ENCODE results near the gene PRR3.
A peak's percentile ranks its signal among the peaks of the same experiment; 100 is the strongest.
"Not testable (repeated sequence)": the region's sequence is repeated elsewhere in the genome, so short reads cannot be mapped to it uniquely, and the experiment has no call there.

The PRR3 gene

DNA sequence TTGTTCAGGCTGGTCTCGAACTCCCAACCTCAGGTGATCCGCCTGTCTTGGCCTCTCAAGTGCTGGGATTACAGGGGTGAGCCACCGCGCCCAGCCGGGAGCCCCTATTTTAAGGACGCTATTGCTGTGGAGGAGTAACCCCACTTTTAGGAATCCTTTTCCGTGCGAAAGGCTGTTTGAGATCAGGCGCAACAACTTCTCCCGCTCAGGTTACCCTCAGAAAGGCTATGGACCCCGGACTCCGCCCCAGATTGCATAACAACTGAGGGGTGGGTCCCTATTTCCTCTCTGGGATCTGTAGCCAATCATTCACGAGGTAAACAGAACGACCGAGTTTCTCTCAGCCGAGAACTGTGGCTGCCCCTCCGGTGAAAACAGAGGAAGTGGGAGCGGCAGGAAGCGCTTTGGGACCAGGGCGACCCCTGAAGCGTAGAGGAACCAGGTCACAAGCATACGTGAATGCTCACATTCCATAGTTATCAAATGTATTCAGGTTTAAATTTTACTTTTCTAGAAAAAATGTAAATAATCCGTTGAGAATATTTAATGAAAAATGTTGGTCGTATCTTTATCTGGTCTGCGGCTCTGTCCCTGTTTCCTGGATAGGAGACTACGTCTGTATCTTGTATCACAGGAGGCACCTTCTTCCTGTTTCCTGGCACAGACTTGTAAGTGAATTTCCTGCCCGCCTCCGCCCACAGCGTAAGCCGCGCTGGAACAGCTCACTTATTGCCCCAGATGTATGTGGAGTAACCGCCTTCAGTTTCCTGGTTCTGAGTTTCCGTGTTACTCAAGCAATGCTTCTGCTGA lies 40.9 kb upstream of the PRR3 start:
- H3K27me3 ChIP-seq (ENCODE audit: insufficient read depth, low read length) = no peaks in the 10 kb centered on the region
- H2AFZ ChIP-seq (ENCODE audit: insufficient read depth, low read length, poor library complexity) = peak overlapping the region; percentile 75
- H4K12ac ChIP-seq (ENCODE audit: low read depth, low read length) = peak overlapping the region; percentile 11
- H2BK120ac ChIP-seq (ENCODE audit: insufficient read depth, low read length, poor library complexity) = peak overlapping the region; percentile 8
- H3K9me3 ChIP-seq (ENCODE audit: insufficient read depth, low read depth, low read length) = peaks cover 5% of the 10 kb centered on the region
- no peak overlapping the region for H3K23ac ChIP-seq (ENCODE audit: low read length)
- DNase-seq = peak; percentile 97 to 98
- no peaks in the 10 kb centered on the region for H3K36me3 ChIP-seq (ENCODE audit: control insufficient read depth in 1 of 2, insufficient read depth in 2 of 2, low read length in 2 of 2)
- H3K4ac ChIP-seq (ENCODE audit: low read depth, low read length) = no peak overlapping the region
- H3K79me2 ChIP-seq (ENCODE audit: control insufficient read depth, insufficient read depth, low read length, poor library complexity) = no peaks in the 10 kb centered on the region
- peak overlapping the region; percentile 59 for H3K27ac ChIP-seq (ENCODE audit: low read depth, low read length)
- H3K18ac ChIP-seq (ENCODE audit: low read length) = no peak overlapping the region
- H3K79me1 ChIP-seq (ENCODE audit: low read length) = peaks cover 8% of the 10 kb centered on the region
- peak overlapping the region; percentile 53 for H4K91ac ChIP-seq (ENCODE audit: low read depth, low read length)
- peak overlapping the region; percentile 27 for H2BK5ac ChIP-seq (ENCODE audit: low read depth, low read length, poor library complexity)
- H3K4me1 ChIP-seq (ENCODE audit: control insufficient read depth in 1 of 2, insufficient read depth in 2 of 2, low read length in 2 of 2) = peaks cover 8 to 9% of the 10 kb centered on the region in 2 experiments
- H3K4me3 ChIP-seq (ENCODE audit: low read depth, low read length) = peak overlapping the region; percentile 62
- peak overlapping the region; percentile 87 for H4K8ac ChIP-seq (ENCODE audit: low read depth, low read length)
- H3K4me2 ChIP-seq (ENCODE audit: low read length) = peak overlapping the region; percentile 81
- H2BK12ac ChIP-seq (ENCODE audit: low read length) = no peak overlapping the region
- no peak overlapping the region for H3K9ac ChIP-seq (ENCODE audit: low read length)
- WGBS (ENCODE audit: extremely low coverage, insufficient coverage, insufficient read length) = no CpG with 5 or more reads among the region's 33 CpGs
- no peak overlapping the region for H3K14ac ChIP-seq (ENCODE audit: low read length)
- H2AK5ac ChIP-seq (ENCODE audit: low read length) = no peak overlapping the region

DNA sequence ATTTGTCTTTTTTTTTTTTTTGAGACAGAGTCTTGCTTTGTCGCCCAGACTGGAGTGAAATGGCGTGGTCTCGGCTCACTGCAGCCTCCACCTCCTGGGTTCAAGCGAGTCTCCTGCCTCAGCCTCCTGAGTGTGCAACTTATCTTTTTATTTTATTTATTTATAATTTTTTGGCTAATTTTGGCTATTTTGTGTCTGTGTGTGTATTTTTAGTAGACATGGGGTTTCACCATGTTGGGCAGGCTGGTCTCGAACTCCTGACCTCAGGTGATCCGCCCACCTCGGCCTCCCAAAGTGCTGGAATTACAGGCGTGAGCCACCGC lies 40.4 kb upstream of the PRR3 start:
- H3K4ac ChIP-seq (ENCODE audit: low read depth, low read length); H3K79me2 ChIP-seq (ENCODE audit: control insufficient read depth, insufficient read depth, low read length, poor library complexity); H3K14ac ChIP-seq (ENCODE audit: low read length); H3K23ac ChIP-seq (ENCODE audit: low read length); H2AK5ac ChIP-seq (ENCODE audit: low read length); H3K9me3 ChIP-seq (ENCODE audit: insufficient read depth, low read depth, low read length); H2BK12ac ChIP-seq (ENCODE audit: low read length); H3K27ac ChIP-seq (ENCODE audit: low read depth, low read length); H3K79me1 ChIP-seq (ENCODE audit: low read length); DNase-seq; H4K12ac ChIP-seq (ENCODE audit: low read depth, low read length); H3K27me3 ChIP-seq (ENCODE audit: insufficient read depth, low read length); H2BK120ac ChIP-seq (ENCODE audit: insufficient read depth, low read length, poor library complexity); H3K36me3 ChIP-seq (ENCODE audit: control insufficient read depth in 1 of 2, insufficient read depth in 2 of 2, low read length in 2 of 2); H3K9ac ChIP-seq (ENCODE audit: low read length); H3K4me1 ChIP-seq (ENCODE audit: control insufficient read depth in 1 of 2, insufficient read depth in 2 of 2, low read length in 2 of 2); H3K18ac ChIP-seq (ENCODE audit: low read length); H2BK5ac ChIP-seq (ENCODE audit: low read depth, low read length, poor library complexity): not testable (repeated sequence)
- no CpG with 5 or more reads among the region's 9 CpGs for WGBS (ENCODE audit: extremely low coverage, insufficient coverage, insufficient read length)
- peak overlapping the region; percentile 81 for H3K4me2 ChIP-seq (ENCODE audit: low read length)
- H2AFZ ChIP-seq (ENCODE audit: insufficient read depth, low read length, poor library complexity) = peak overlapping the region; percentile 43
- peak overlapping the region; percentile 53 for H4K91ac ChIP-seq (ENCODE audit: low read depth, low read length)
- peak overlapping the region; percentile 57 for H3K4me3 ChIP-seq (ENCODE audit: low read depth, low read length)
- H4K8ac ChIP-seq (ENCODE audit: low read depth, low read length) = peak overlapping the region; percentile 68

DNA sequence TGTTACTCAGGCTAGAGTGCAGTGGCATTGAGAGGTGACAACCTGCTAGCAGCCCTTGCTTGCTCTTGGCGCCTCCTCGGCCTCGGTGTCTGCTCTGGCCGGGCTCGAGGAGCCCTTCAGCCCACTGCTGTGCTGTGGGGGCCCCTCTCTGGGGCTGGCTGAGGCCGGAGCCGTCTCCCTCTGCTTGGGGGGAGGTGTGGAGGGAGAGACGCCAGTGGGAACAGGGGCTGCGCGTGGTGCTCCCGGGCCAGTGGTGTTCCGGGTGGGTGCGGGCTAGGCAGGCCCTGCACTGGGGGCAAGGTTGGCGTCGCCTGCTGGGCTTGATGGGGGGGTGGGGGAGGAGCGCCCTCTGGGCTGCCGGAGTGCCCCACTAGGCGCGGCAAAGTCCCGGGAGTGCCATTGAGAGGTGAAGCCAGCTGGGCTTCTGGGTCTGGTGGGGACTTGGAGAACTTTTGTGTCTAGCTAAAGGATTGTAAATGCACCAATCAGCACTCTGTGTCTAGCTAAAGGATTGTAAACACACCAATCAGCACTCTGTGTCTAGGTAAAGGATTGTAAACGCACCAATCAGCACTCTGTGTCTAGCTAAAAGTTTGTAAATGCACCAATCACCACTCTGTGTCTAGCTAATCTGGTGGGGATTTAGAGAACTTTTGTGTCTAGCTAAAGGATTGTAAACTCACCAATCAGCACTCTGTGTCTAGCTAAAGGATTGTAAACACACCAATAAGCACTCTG lies 39.2 kb upstream of the PRR3 start:
- not testable (repeated sequence) for H3K14ac ChIP-seq (ENCODE audit: low read length); H2BK5ac ChIP-seq (ENCODE audit: low read depth, low read length, poor library complexity); H3K9ac ChIP-seq (ENCODE audit: low read length); H4K91ac ChIP-seq (ENCODE audit: low read depth, low read length); H4K8ac ChIP-seq (ENCODE audit: low read depth, low read length); H3K23ac ChIP-seq (ENCODE audit: low read length); H3K36me3 ChIP-seq (ENCODE audit: control insufficient read depth in 1 of 2, insufficient read depth in 2 of 2, low read length in 2 of 2); H3K18ac ChIP-seq (ENCODE audit: low read length); H3K79me1 ChIP-seq (ENCODE audit: low read length); H3K4me3 ChIP-seq (ENCODE audit: low read depth, low read length); H2AK5ac ChIP-seq (ENCODE audit: low read length); H3K4me2 ChIP-seq (ENCODE audit: low read length); H3K27ac ChIP-seq (ENCODE audit: low read depth, low read length); H3K4me1 ChIP-seq (ENCODE audit: control insufficient read depth in 1 of 2, insufficient read depth in 2 of 2, low read length in 2 of 2); H2BK120ac ChIP-seq (ENCODE audit: insufficient read depth, low read length, poor library complexity); H3K9me3 ChIP-seq (ENCODE audit: insufficient read depth, low read depth, low read length); H4K12ac ChIP-seq (ENCODE audit: low read depth, low read length); DNase-seq; H3K79me2 ChIP-seq (ENCODE audit: control insufficient read depth, insufficient read depth, low read length, poor library complexity); H2AFZ ChIP-seq (ENCODE audit: insufficient read depth, low read length, poor library complexity); H3K27me3 ChIP-seq (ENCODE audit: insufficient read depth, low read length); H2BK12ac ChIP-seq (ENCODE audit: low read length); H3K4ac ChIP-seq (ENCODE audit: low read depth, low read length)
- WGBS (ENCODE audit: extremely low coverage, insufficient coverage, insufficient read length) = no CpG with 5 or more reads among the region's 21 CpGs

DNA sequence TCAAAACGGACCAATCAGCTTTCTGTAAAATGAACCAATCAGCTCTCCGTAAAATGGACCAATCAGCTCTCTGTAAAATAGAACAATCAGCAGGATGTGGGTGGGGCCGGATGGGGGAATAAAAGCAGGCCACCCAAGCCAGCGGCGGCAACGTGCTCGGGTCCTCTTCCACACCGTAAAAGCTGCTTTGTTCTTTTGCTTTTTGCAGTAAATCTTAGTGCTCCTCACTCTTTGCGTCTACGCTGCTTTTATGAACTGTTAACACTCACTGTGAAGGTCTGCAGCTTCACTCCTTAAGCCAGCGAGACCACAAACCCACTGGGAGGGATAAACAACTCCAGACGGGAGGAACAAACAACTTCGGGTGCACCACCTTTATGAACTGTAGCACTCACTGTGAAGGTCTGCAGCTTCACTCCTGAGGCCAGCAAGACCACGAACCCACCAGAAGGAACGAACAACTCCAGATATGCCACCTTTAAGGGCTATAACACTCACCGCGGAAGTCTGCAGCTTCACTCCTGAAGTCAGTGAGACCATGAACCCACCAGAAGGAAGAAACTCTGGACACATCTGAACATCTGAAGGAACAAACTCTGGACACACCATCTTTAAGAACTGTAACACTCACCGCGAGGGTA lies 38.5 kb upstream of the PRR3 start:
- H2AK5ac ChIP-seq (ENCODE audit: low read length) = not testable (repeated sequence)
- no CpG with 5 or more reads among the region's 19 CpGs for WGBS (ENCODE audit: extremely low coverage, insufficient coverage, insufficient read length)

More for the DNA sequence above, 38.5 kb upstream of the PRR3 start:
- H3K36me3 ChIP-seq (ENCODE audit: control insufficient read depth in 1 of 2, insufficient read depth in 2 of 2, low read length in 2 of 2); H3K14ac ChIP-seq (ENCODE audit: low read length); H3K18ac ChIP-seq (ENCODE audit: low read length); H3K4me2 ChIP-seq (ENCODE audit: low read length); H3K23ac ChIP-seq (ENCODE audit: low read length); H4K91ac ChIP-seq (ENCODE audit: low read depth, low read length); H2BK5ac ChIP-seq (ENCODE audit: low read depth, low read length, poor library complexity); H4K12ac ChIP-seq (ENCODE audit: low read depth, low read length); H3K79me2 ChIP-seq (ENCODE audit: control insufficient read depth, insufficient read depth, low read length, poor library complexity); H3K9ac ChIP-seq (ENCODE audit: low read length); H3K27me3 ChIP-seq (ENCODE audit: insufficient read depth, low read length); H2AFZ ChIP-seq (ENCODE audit: insufficient read depth, low read length, poor library complexity); H2BK12ac ChIP-seq (ENCODE audit: low read length); H3K4me1 ChIP-seq (ENCODE audit: control insufficient read depth in 1 of 2, insufficient read depth in 2 of 2, low read length in 2 of 2); H3K4ac ChIP-seq (ENCODE audit: low read depth, low read length); H4K8ac ChIP-seq (ENCODE audit: low read depth, low read length); H3K27ac ChIP-seq (ENCODE audit: low read depth, low read length); H2BK120ac ChIP-seq (ENCODE audit: insufficient read depth, low read length, poor library complexity); H3K79me1 ChIP-seq (ENCODE audit: low read length); H3K4me3 ChIP-seq (ENCODE audit: low read depth, low read length); DNase-seq; H3K9me3 ChIP-seq (ENCODE audit: insufficient read depth, low read depth, low read length): not testable (repeated sequence)

All from trophoblast cell (in vitro differentiated cells and primary cell).